ENCODE results near the gene ABI3BP.

DNA sequence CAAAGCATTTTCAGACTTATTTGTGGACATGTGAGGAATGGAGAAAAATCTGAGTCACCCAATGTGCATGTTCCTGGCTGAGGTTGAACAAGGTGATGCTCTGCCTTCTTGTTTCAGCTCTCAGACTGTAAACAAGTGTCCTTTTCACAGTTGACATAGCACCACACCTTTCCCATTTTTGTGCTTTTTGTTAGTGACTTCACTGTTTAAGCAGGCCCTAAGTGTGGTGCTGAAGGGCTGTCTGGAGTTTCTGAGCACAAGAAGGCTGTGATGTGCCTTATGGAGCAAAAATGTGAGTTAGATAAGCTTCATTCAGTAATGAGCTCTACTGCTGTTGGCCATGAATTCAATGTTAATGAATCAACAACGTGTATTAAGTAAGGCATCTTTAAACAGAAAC is 20.4 kb downstream of the ABI3BP start:
- TF ChIP-seq FOXM1 (IDR thresholded peaks at IDR 0.05; ENCODE audit: borderline replicate concordance, low read depth) (no peak), EP300 (IDR thresholded peaks at IDR 0.05; ENCODE audit: borderline replicate concordance) (no peak)
- TF ChIP-seq, protein P1, sequence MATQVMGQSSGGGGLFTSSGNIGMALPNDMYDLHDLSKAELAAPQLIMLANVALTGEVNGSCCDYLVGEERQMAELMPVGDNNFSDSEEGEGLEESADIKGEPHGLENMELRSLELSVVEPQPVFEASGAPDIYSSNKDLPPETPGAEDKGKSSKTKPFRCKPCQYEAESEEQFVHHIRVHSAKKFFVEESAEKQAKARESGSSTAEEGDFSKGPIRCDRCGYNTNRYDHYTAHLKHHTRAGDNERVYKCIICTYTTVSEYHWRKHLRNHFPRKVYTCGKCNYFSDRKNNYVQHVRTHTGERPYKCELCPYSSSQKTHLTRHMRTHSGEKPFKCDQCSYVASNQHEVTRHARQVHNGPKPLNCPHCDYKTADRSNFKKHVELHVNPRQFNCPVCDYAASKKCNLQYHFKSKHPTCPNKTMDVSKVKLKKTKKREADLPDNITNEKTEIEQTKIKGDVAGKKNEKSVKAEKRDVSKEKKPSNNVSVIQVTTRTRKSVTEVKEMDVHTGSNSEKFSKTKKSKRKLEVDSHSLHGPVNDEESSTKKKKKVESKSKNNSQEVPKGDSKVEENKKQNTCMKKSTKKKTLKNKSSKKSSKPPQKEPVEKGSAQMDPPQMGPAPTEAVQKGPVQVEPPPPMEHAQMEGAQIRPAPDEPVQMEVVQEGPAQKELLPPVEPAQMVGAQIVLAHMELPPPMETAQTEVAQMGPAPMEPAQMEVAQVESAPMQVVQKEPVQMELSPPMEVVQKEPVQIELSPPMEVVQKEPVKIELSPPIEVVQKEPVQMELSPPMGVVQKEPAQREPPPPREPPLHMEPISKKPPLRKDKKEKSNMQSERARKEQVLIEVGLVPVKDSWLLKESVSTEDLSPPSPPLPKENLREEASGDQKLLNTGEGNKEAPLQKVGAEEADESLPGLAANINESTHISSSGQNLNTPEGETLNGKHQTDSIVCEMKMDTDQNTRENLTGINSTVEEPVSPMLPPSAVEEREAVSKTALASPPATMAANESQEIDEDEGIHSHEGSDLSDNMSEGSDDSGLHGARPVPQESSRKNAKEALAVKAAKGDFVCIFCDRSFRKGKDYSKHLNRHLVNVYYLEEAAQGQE (IDR thresholded peaks at IDR 0.05; ENCODE audit: low read depth) = no peak

All from Ishikawa (cell line).